ENCODE measurements around the gene CYTH3.

CYTH3 gene

GRCh38 chr7:6164010-6164409, 108.4 kb downstream of the CYTH3 start:
- H3K4me3 ChIP-seq (ENCODE audit: low read depth, low read length) = no peak overlapping the region
- TF ChIP-seq CTCF (IDR thresholded peaks at IDR 0.05; ENCODE audit: control insufficient read depth, extremely low read depth, insufficient read depth) = no peak
- no peak for DNase-seq (ENCODE audit: low read depth)

GRCh38 chr7:6163402-6163801, 109.0 kb downstream of the CYTH3 start:
- DNase-seq (ENCODE audit: low read depth) = no peak
- H3K4me3 ChIP-seq (ENCODE audit: low read depth, low read length) = no peak overlapping the region
- TF ChIP-seq CTCF (IDR thresholded peaks at IDR 0.05; ENCODE audit: control insufficient read depth, extremely low read depth, insufficient read depth) = no peak

GRCh38 chr7:6162650-6163366, 109.6 kb downstream of the CYTH3 start:
- H3K4me3 ChIP-seq (ENCODE audit: low read depth, low read length) = no peak overlapping the region
- no peak for DNase-seq (ENCODE audit: low read depth)
- TF ChIP-seq CTCF (IDR thresholded peaks at IDR 0.05; ENCODE audit: control insufficient read depth, extremely low read depth, insufficient read depth) = no peak

GRCh38 chr7:6162331-6162620, 110.1 kb downstream of the CYTH3 start:
- no peak overlapping the region for H3K4me3 ChIP-seq (ENCODE audit: low read depth, low read length)
- no peak for DNase-seq (ENCODE audit: low read depth)
- no peak for TF ChIP-seq CTCF (IDR thresholded peaks at IDR 0.05; ENCODE audit: control insufficient read depth, extremely low read depth, insufficient read depth)

GRCh38 chr7:6161463-6162330, 110.7 kb downstream of the CYTH3 start:
- DNase-seq (ENCODE audit: low read depth) = no peak
- TF ChIP-seq CTCF (IDR thresholded peaks at IDR 0.05; ENCODE audit: control insufficient read depth, extremely low read depth, insufficient read depth) = no peak
- no peak overlapping the region for H3K4me3 ChIP-seq (ENCODE audit: low read depth, low read length)

DNA sequence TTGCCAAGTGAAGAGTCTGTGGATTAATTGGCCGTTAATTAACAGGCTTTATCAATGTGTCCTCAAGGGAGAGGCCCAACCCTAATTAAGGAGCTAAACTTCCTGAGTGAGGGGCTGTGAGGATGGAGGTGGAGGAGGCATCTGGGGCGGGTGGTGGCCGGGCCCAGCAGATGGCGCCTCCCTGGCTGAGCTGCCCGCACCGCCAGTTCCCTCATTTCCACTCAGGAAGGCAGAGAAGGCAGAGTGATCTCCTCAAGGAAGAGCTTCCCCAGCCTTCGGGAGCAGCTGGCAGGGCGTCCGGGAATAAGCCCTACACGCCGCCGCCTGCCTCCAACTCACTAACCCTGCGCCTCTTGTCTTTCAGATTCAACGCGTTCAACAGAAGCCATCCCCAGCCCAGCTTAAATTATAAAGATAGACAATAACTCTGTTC, 112.2 kb downstream of the CYTH3 start:
- no peak overlapping the region for H3K4me3 ChIP-seq (ENCODE audit: low read depth, low read length)
- peak; percentile 35 for DNase-seq (ENCODE audit: low read depth)
- TF ChIP-seq CTCF (IDR thresholded peaks at IDR 0.05; ENCODE audit: control insufficient read depth, extremely low read depth, insufficient read depth) = peak; percentile 81

All from LNCaP clone FGC (cell line).